ENCODE results near the gene AGBL3.

DNA sequence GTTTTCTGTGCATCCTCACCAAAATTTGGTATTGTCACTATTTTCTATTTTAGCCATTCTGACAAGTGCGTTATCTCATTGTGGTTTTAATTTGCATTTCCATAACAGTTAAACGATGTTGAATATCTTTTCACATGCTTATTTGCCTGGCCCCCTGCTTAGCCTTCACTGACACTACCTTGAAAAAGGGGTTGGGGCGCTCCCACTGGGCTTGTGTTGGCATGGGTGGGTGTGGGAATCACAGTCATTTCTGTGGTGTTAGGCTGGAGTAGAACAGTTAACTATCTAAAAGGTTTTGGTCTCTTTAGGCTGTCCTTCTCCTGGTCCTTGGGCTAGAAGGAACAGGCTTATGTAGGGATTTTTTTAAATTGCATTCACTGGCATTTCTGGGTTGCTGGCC lies 89.4 kb downstream of the AGBL3 start:
- TF ChIP-seq, protein P1, sequence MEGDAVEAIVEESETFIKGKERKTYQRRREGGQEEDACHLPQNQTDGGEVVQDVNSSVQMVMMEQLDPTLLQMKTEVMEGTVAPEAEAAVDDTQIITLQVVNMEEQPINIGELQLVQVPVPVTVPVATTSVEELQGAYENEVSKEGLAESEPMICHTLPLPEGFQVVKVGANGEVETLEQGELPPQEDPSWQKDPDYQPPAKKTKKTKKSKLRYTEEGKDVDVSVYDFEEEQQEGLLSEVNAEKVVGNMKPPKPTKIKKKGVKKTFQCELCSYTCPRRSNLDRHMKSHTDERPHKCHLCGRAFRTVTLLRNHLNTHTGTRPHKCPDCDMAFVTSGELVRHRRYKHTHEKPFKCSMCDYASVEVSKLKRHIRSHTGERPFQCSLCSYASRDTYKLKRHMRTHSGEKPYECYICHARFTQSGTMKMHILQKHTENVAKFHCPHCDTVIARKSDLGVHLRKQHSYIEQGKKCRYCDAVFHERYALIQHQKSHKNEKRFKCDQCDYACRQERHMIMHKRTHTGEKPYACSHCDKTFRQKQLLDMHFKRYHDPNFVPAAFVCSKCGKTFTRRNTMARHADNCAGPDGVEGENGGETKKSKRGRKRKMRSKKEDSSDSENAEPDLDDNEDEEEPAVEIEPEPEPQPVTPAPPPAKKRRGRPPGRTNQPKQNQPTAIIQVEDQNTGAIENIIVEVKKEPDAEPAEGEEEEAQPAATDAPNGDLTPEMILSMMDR (IDR thresholded peaks at IDR 0.05) = no peak
- no peak for TF ChIP-seq POLR2A (IDR thresholded peaks at IDR 0.05)
